A549 (cell line): ENCODE measurements around the gene LGR6. TPM values are rescaled to one million over a fixed set of nuclear protein-coding genes. Genes with fewer than 3 reads are reported as not detected.

Experiments
- ATAC-seq, 2 experiments: fragments of 200-7000 bp in 1 of 2; fragments of >200 bp in 1 of 2; cut with Nextera tagmentation in 1 of 2; cut with Tn5 transposase in 1 of 2; 3 replicates each; pipeline versions ENCODE4 v1.8.0 to v1.9.1; 2018 to 2020; ENCODE audit warnings: mild to moderate bottlenecking in 1 of 2, moderate library complexity in 1 of 2
- CTCF ChIA-PET: fragments of 300-600 bp; sonication (Branson Sonifier 250); formaldehyde crosslinking; extraction: SDS; loops from one replicate; lab custom pipeline; 2021; ENCODE audit warnings: antibody characterized with exemption, inconsistent platforms; lab: Yijun Ruan, JAX
- POLR2A ChIA-PET: fragments of 350-600 bp; formaldehyde crosslinking; extraction: SDS; loops from one replicate; lab custom pipeline; 2021; ENCODE audit warnings: antibody characterized with exemption, inconsistent platforms; lab: Yijun Ruan, JAX
- DNase-seq, 2 experiments: peaks; one replicate each; pipeline versions ENCODE4 v3.0.0 to v3.0.0-alpha.2; 2011 to 2016; ENCODE audit warnings: low read depth in 1 of 2, low spot score in 1 of 2
- FAIRE-seq: peaks from 2 replicates; lab custom pipeline; 2011; peaks lifted over from hg19 to GRCh38; lab: Jason Lieb, UNC
- H3K27ac ChIP-seq, 2 experiments: fragments of >200 bp; sonication (Bioruptor Twin); formaldehyde crosslinking; 3 replicates each; pipeline ENCODE4 v1.5.1; 2016 to 2017
- H3K4me1 ChIP-seq: fragments of >200 bp; sonication (Bioruptor Twin); formaldehyde crosslinking; 3 replicates; pipeline ENCODE4 v1.6.1; 2016
- H3K4me2 ChIP-seq: fragments of >200 bp; sonication (Bioruptor Twin); formaldehyde crosslinking; 3 replicates; pipeline ENCODE4 v1.6.1; 2016
- H3K4me3 ChIP-seq: fragments of >200 bp; sonication (Bioruptor Twin); formaldehyde crosslinking; 3 replicates; pipeline ENCODE4 v1.5.1; 2016
- H3K9me3 ChIP-seq: fragments of >200 bp; sonication (Bioruptor Twin); formaldehyde crosslinking; 3 replicates; pipeline ENCODE4 v1.6.1; 2016
- BCL3 ChIP-seq: fragments of >200 bp; sonication (Bioruptor Twin); formaldehyde crosslinking; IDR thresholded peaks from 3 replicates; pipeline ENCODE4 v1.6.1; 2016
- CTCF ChIP-seq: fragments of >200 bp; sonication (Bioruptor Twin); formaldehyde crosslinking; IDR thresholded peaks from 3 replicates; pipeline ENCODE4 v1.5.1; 2016
- EHMT2 ChIP-seq: fragments of 200-600 bp; sonication (generic); IDR thresholded peaks from 2 replicates; pipeline ENCODE4 v1.6.1; 2016; ENCODE audit warnings: antibody characterized with exemption, low read depth, mild to moderate bottlenecking, moderate library complexity
- EP300 ChIP-seq, 2 experiments: fragments of >200 bp; sonication (Bioruptor Twin); formaldehyde crosslinking; IDR thresholded peaks; 2 replicates in 1 of 2; 3 replicates in 1 of 2; pipeline ENCODE4 v1.6.1; 2016 to 2017
- FOSB ChIP-seq: fragments of 250-450 bp; sonication (Bioruptor Pico); IDR thresholded peaks from 2 replicates; pipeline ENCODE4 v1.5.0; 2020; ENCODE audit warnings: mild to moderate bottlenecking, moderate library complexity
- FOXS1 ChIP-seq: fragments of 250-450 bp; sonication (Bioruptor Pico); IDR thresholded peaks from 2 replicates; pipeline ENCODE4 v1.5.0; 2020; ENCODE audit warnings: mild to moderate bottlenecking, moderate library complexity
- HES2 ChIP-seq: fragments of >200 bp; sonication (Bioruptor Twin); formaldehyde crosslinking; IDR thresholded peaks from 2 replicates; pipeline ENCODE4 v1.6.1; 2016
- MAZ ChIP-seq: fragments of 150-350 bp; IDR thresholded peaks from 2 replicates; pipeline ENCODE4 v1.6.1; 2014; ENCODE audit warnings: antibody characterized with exemption, low read depth, low read length, borderline replicate concordance
- MYC ChIP-seq: IDR thresholded peaks from 2 replicates; pipeline ENCODE4 v1.6.1; 2012; ENCODE audit warnings: mild to moderate bottlenecking, inconsistent platforms, low read length, improper control_type of control experiment, borderline replicate concordance
- NR3C1 ChIP-seq: fragments of >200 bp; sonication (Bioruptor Twin); formaldehyde crosslinking; IDR thresholded peaks from 3 replicates; pipeline ENCODE4 v1.6.1; 2017
- PBX3 ChIP-seq: IDR thresholded peaks from 2 replicates; pipeline ENCODE4 v1.6.1; 2012
- PHF8 ChIP-seq: fragments of 200-600 bp; sonication (generic); IDR thresholded peaks from 2 replicates; pipeline ENCODE4 v1.6.1; 2016; ENCODE audit warnings: low read depth, mild to moderate bottlenecking, antibody characterized with exemption, moderate library complexity, borderline replicate concordance
- REST ChIP-seq: fragments of 200-600 bp; sonication (generic); IDR thresholded peaks from 2 replicates; pipeline ENCODE4 v1.6.1; 2016; ENCODE audit warnings: antibody characterized with exemption, mild to moderate bottlenecking, moderate library complexity
- TFCP2L1 ChIP-seq: fragments of 250-450 bp; sonication (Bioruptor Pico); IDR thresholded peaks from 2 replicates; pipeline ENCODE4 v1.5.0; 2021; ENCODE audit warnings: mild to moderate bottlenecking
- USF2 ChIP-seq: fragments of 450-650 bp; IDR thresholded peaks from 2 replicates; pipeline ENCODE4 v1.6.1; 2014; ENCODE audit warnings: antibody characterized with exemption
- ZNF302 ChIP-seq: fragments of 250-450 bp; sonication (Bioruptor Pico); IDR thresholded peaks from 2 replicates; pipeline ENCODE4 v1.9.0; 2021; ENCODE audit warnings: inconsistent platforms, mild to moderate bottlenecking, moderate library complexity
- WGBS: methylation state at CpG from one replicate; pipeline ENCODE4 v1.1.6; 2017; ENCODE audit errors: missing lambda C conversion rate; 5-methylcytosine and 5-hydroxymethylcytosine counted together
- polyA plus RNA-seq, 4 experiments: library from polyadenylated mRNA; depleted of rRNA in 3 of 4; stranded (reverse); fragments of >200 nt; fragmentation: RNase III in 1 of 4; extraction: RNeasy Plus Mini Kit Qiagen cat#74134 plus additional on column Dnase treatment in 1 of 4; gene quantifications; 2 replicates in 3 of 4; 3 replicates in 1 of 4; pipeline ENCODE4 v1.2.3, GENCODE V29; 2011 to 2017

The LGR6 gene
- polyA plus RNA-seq, 2 of the 4 experiments (the other 2 are of a cell fraction) = 0.84 to 1.1 TPM

GRCh38 chr1:202152399-202152798 is 41.2 kb upstream of the LGR6 start (continued):
- TF ChIP-seq TFCP2L1 (CRISPR knock-in tag) = no peak

GRCh38 chr1:202153284-202153683 is 40.3 kb upstream of the LGR6 start:
- no peak for ATAC-seq
- no peak for TF ChIP-seq USF2
- TF ChIP-seq MAZ = no peak
- no peak for TF ChIP-seq BCL3
- no peak for TF ChIP-seq TFCP2L1 (CRISPR knock-in tag)
- no peak for TF ChIP-seq EP300 (IDR thresholded peaks at IDR 0.05)
- no peak for TF ChIP-seq FOSB
- TF ChIP-seq PBX3 = no peak
- TF ChIP-seq NR3C1 = no peak
- no peak for TF ChIP-seq MYC
- no peak for TF ChIP-seq HES2
- TF ChIP-seq FOXS1 (CRISPR knock-in tag) = no peak
- TF ChIP-seq ZNF302 = no peak
- no peak for TF ChIP-seq EHMT2
- TF ChIP-seq CTCF = no peak
- no peak for TF ChIP-seq PHF8
- TF ChIP-seq REST = no peak
- TF ChIP-seq, all 56 proteins: peak for 0
- ChIA-PET POLR2A (no interaction called here), CTCF (interaction anchor here (1.2 to 5.4 kb wide), 4 partner anchors 9 to 33 kb away, joined by 3 to 30 read pairs (median 8); no protein-coding TSS in a partner anchor)
- Histone ChIP-seq H3K27ac (no peak overlapping the region), H3K4me2 (no peak overlapping the region), H3K9me3 (no peaks in the 10 kb centered on the region), H3K4me1 (peaks cover 21% of the 10 kb centered on the region), H3K4me3 (no peak overlapping the region)
- WGBS = 82% methylated on average over 4 of the region's 4 CpGs
- DNase-seq (no peak), FAIRE-seq (no peak)
